DOHH2 (cell line): Measurements from ENCODE around the gene AGO3.

ENCODE experiments used
- H3F3A ChIP-seq: fragments of 200-600 bp; sonication (generic), shearing (Covaris generic); 2 replicates; pipeline ENCODE4 v1.6.0; 2016; ENCODE audit warnings: antibody characterized with exemption, mild to moderate bottlenecking; ENCODE audit not compliant: control insufficient read depth, insufficient read depth
- H3K27ac ChIP-seq: fragments of 200-600 bp; sonication (generic); 2 replicates; pipeline ENCODE4 v1.5.1; 2014; ENCODE audit warnings: low read depth, mild to moderate bottlenecking, low read length, moderate library complexity
- H3K27me3 ChIP-seq: fragments of 200-600 bp; sonication (generic); 2 replicates; pipeline ENCODE4 v1.6.1; 2014; ENCODE audit warnings: mild to moderate bottlenecking, low read length, mixed read lengths; ENCODE audit not compliant: control insufficient read depth
- H3K36me3 ChIP-seq: fragments of 200-600 bp; sonication (generic); 2 replicates; pipeline ENCODE4 v1.6.1; 2014; ENCODE audit warnings: mild to moderate bottlenecking, low read length, moderate library complexity, mixed read lengths; ENCODE audit not compliant: control insufficient read depth
- H3K4me1 ChIP-seq: fragments of 200-600 bp; sonication (generic); 2 replicates; pipeline ENCODE4 v1.6.1; 2014; ENCODE audit warnings: mild to moderate bottlenecking, low read length, mixed read lengths; ENCODE audit not compliant: control insufficient read depth
- H3K4me2 ChIP-seq: fragments of 200-600 bp; sonication (generic); 2 replicates; pipeline ENCODE4 v1.6.0; 2014; ENCODE audit warnings: mild to moderate bottlenecking, low read length, moderate library complexity
- H3K4me3 ChIP-seq: fragments of 200-600 bp; sonication (generic); 2 replicates; pipeline ENCODE4 v1.5.1; 2014; ENCODE audit warnings: mild to moderate bottlenecking, low read length, mixed read lengths
- H3K79me2 ChIP-seq: fragments of 200-600 bp; sonication (generic); 2 replicates; pipeline ENCODE4 v1.6.1; 2014; ENCODE audit warnings: mild to moderate bottlenecking, low read length, mixed read lengths; ENCODE audit not compliant: control insufficient read depth
- H3K9me2 ChIP-seq: fragments of 200-600 bp; sonication (generic); replicated peaks from 2 replicates; pipeline ENCODE4 v1.6.1; 2014; ENCODE audit warnings: mild to moderate bottlenecking, low read length, mixed read lengths; ENCODE audit not compliant: control insufficient read depth
- H3K9me3 ChIP-seq: fragments of 200-600 bp; sonication (generic); 2 replicates; pipeline ENCODE4 v1.6.1; 2014; ENCODE audit warnings: antibody characterized with exemption, low read length, mixed read lengths; ENCODE audit not compliant: control insufficient read depth, insufficient read depth
- H4K20me1 ChIP-seq: fragments of 200-600 bp; sonication (generic); 2 replicates; pipeline ENCODE4 v1.6.0; 2014; ENCODE audit warnings: low read depth, mild to moderate bottlenecking, antibody characterized with exemption, low read length, moderate library complexity; ENCODE audit not compliant: control insufficient read depth, insufficient read depth
- CTCF ChIP-seq: fragments of 200-600 bp; sonication (generic); IDR thresholded peaks from one replicate; pipeline ENCODE4 v1.5.1; 2014; ENCODE audit warnings: antibody characterized with exemption, mild to moderate bottlenecking, low read depth, low read length; ENCODE audit not compliant: poor library complexity, severe bottlenecking
- EZH2phosphoT487 ChIP-seq: fragments of 200-600 bp; sonication (generic); IDR thresholded peaks from 2 replicates; pipeline ENCODE4 v1.6.1; 2017; ENCODE audit warnings: borderline replicate concordance, mild to moderate bottlenecking, antibody characterized with exemption, low read length, moderate library complexity, mixed read lengths

Gene AGO3

GRCh38 chr1:36007741-36008140 is 76.8 kb downstream of the AGO3 start:
- Histone ChIP-seq H3K9me2 (no peaks in the 10 kb centered on the region), H3K4me1 (no peaks in the 10 kb centered on the region), H3K4me3 (no peak overlapping the region), H3K79me2 (no peaks in the 10 kb centered on the region), H3K27ac (no peak overlapping the region), H3K4me2 (no peak overlapping the region), H4K20me1 (no peaks in the 10 kb centered on the region), H3K9me3 (no peaks in the 10 kb centered on the region), H3K27me3 (no peaks in the 10 kb centered on the region), H3K36me3 (peaks cover 6% of the 10 kb centered on the region; the same call in 1 of the 2 replicates), H3F3A (no peaks in the 10 kb centered on the region)
- no peak for TF ChIP-seq CTCF
- no peak for TF ChIP-seq EZH2phosphoT487

GRCh38 chr1:36008546-36009197 is 77.8 kb downstream of the AGO3 start:
- Histone ChIP-seq H4K20me1 (no peaks in the 10 kb centered on the region), H3K36me3 (peaks cover 8% of the 10 kb centered on the region; the same call in 1 of the 2 replicates), H3K79me2 (no peaks in the 10 kb centered on the region), H3K4me3 (no peak overlapping the region), H3K27me3 (no peaks in the 10 kb centered on the region), H3K27ac (no peak overlapping the region), H3K9me3 (no peaks in the 10 kb centered on the region), H3K4me2 (no peak overlapping the region), H3K9me2 (no peaks in the 10 kb centered on the region), H3K4me1 (no peaks in the 10 kb centered on the region), H3F3A (no peaks in the 10 kb centered on the region)
- TF ChIP-seq CTCF (no peak), EZH2phosphoT487 (no peak)

- Histone ChIP-seq H3K4me1 (no peaks in the 10 kb centered on the region), H3K27me3 (no peaks in the 10 kb centered on the region), H3K36me3 (peaks cover 7% of the 10 kb centered on the region; the same call in 1 of the 2 replicates), H3K79me2 (no peaks in the 10 kb centered on the region), H3K9me2 (no peaks in the 10 kb centered on the region), H3F3A (no peaks in the 10 kb centered on the region), H3K4me2 (no peak overlapping the region), H3K27ac (no peak overlapping the region), H3K9me3 (no peaks in the 10 kb centered on the region), H4K20me1 (no peaks in the 10 kb centered on the region), H3K4me3 (no peak overlapping the region)
- TF ChIP-seq CTCF (no peak), EZH2phosphoT487 (no peak)
Observed at GRCh38 chr1:36014722-36015220, 83.9 kb downstream of the AGO3 start.
